Endothelial cell of umbilical vein (primary cell): Measurements from ENCODE around the gene AMZ1.

Source experiments
- EZH2 ChIP-seq: IDR thresholded peaks from 2 replicates; pipeline ENCODE4 v1.6.1; 2012; ENCODE audit warnings: borderline replicate concordance, low read depth, mild to moderate bottlenecking, moderate library complexity, low read length, inconsistent platforms; ENCODE audit not compliant: severe bottlenecking
- FOS ChIP-seq: IDR thresholded peaks from 2 replicates; pipeline ENCODE4 v1.6.1; 2011; ENCODE audit warnings: mild to moderate bottlenecking, low read length, moderate library complexity, borderline replicate concordance; ENCODE audit not compliant: insufficient read depth
- GATA2 ChIP-seq: IDR thresholded peaks from 2 replicates; pipeline ENCODE4 v1.7.0; 2011; ENCODE audit warnings: low read depth, mild to moderate bottlenecking, moderate library complexity, mixed read lengths, low read length; ENCODE audit not compliant: insufficient read length, insufficient read depth
- MAX ChIP-seq: IDR thresholded peaks from 2 replicates; pipeline ENCODE4 v1.6.1; 2011; ENCODE audit not compliant: insufficient read depth, insufficient read length
- MYC ChIP-seq: IDR thresholded peaks from one replicate; pipeline ENCODE4 v1.6.1; 2011; ENCODE audit warnings: mild to moderate bottlenecking, low read depth, low read length
- POLR2A ChIP-seq: IDR thresholded peaks from 2 replicates; pipeline ENCODE4 v1.6.1; 2012; ENCODE audit warnings: low read depth, mild to moderate bottlenecking, control low read depth, low read length
- POLR2AphosphoS5 ChIP-seq: IDR thresholded peaks from 2 replicates; pipeline ENCODE4 v1.6.1; 2012; ENCODE audit warnings: low read depth, mild to moderate bottlenecking, control low read depth, low read length, moderate library complexity; ENCODE audit not compliant: insufficient read depth
- TF ChIP-seq, protein P1 (sequence below), 2 donors: IDR thresholded peaks; 1 replicate in 1 of 2; 2 replicates in 1 of 2; pipeline ENCODE4 v1.5.1; 2011; ENCODE audit warnings: low read length in 2 of 2, mild to moderate bottlenecking in 2 of 2, moderate library complexity in 2 of 2, control low read depth in 1 of 2, inconsistent platforms in 1 of 2, low read depth in 1 of 2; ENCODE audit not compliant: insufficient read depth in 1 of 2; ENCODE audit errors: extremely low read depth in 1 of 2

DNA sequence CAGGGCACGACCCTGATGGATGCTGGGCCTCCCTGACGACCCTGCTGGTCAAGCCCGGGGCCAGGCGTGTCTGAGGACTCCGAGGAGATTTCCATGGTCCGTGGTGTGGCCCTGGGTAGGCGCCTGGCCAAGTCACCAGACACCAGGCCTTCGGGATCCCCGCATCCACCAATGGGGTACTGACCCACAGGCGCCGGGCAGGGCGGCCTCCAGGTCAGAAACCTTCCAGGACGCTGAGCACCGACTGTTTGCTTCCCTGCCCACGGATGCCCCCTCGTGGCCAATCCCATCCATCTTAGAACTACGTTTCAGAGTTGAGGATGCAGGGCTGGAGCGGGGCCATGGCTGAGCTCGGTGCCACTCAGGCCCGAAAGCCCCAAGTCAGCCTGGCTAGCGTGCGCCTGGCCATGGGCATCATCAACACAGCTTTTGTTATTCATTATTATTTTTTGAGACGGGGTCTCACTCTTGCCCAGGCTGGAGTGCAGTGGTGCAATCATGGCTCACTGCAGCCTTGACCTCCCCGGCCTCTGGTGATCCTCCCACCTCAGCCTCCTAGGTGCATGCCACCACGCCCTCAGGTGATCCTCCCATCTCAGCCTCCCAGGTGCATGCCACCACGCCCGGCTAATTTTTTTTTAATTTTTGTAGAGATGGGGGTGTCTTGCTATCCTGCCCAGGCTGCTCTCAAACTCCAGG lies 7.1 kb upstream of the AMZ1 start:
- TF ChIP-seq POLR2AphosphoS5 (no peak), POLR2A (no peak), MAX (no peak), EZH2 (no peak), MYC (no peak), GATA2 (no peak), FOS (no peak)
- TF ChIP-seq, protein P1, sequence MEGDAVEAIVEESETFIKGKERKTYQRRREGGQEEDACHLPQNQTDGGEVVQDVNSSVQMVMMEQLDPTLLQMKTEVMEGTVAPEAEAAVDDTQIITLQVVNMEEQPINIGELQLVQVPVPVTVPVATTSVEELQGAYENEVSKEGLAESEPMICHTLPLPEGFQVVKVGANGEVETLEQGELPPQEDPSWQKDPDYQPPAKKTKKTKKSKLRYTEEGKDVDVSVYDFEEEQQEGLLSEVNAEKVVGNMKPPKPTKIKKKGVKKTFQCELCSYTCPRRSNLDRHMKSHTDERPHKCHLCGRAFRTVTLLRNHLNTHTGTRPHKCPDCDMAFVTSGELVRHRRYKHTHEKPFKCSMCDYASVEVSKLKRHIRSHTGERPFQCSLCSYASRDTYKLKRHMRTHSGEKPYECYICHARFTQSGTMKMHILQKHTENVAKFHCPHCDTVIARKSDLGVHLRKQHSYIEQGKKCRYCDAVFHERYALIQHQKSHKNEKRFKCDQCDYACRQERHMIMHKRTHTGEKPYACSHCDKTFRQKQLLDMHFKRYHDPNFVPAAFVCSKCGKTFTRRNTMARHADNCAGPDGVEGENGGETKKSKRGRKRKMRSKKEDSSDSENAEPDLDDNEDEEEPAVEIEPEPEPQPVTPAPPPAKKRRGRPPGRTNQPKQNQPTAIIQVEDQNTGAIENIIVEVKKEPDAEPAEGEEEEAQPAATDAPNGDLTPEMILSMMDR (IDR thresholded peaks at IDR 0.05; ENCODE audit: extremely low read depth in 1 of 2, insufficient read depth in 1 of 2, low read depth in 1 of 2, low read length in 2 of 2): peak; percentile 65 to 83
